Stimulated activated naive CD8-positive, alpha-beta T cell treated with anti-CD3 and anti-CD28 coated beads, Interleukin-15, amount 100 ng/mL, for 72 hours (primary cell): Measurements from ENCODE around the gene PHF2.
A peak's percentile ranks its signal among the peaks of the same experiment; 100 is the strongest.
"Not testable (repeated sequence)": the region's sequence is repeated elsewhere in the genome, so short reads cannot be mapped to it uniquely, and the experiment has no call there.

Experiments used
- ATAC-seq: fragments of 150-1000 bp; cut with Tn5 transposase; 2 replicates; pipeline ENCODE4 v1.10.0; 2021; ENCODE audit warnings: mild to moderate bottlenecking, moderate library complexity
- DNase-seq, 2 donors: peaks; one replicate each; pipeline ENCODE4 v3.0.0; 2021 to 2022
- H3K27ac Mint-ChIP-seq, 2 donors: one replicate each; pipeline ENCODE4 v1.8.0; 2022; ENCODE audit warnings: mild to moderate bottlenecking in 2 of 2, mixed read lengths in 2 of 2, moderate library complexity in 2 of 2
- H3K27me3 Mint-ChIP-seq: one replicate; pipeline ENCODE4 v1.8.0; 2022; ENCODE audit warnings: mixed read lengths
- H3K4me1 Mint-ChIP-seq: one replicate; pipeline ENCODE4 v1.8.0; 2022; ENCODE audit warnings: mild to moderate bottlenecking, mixed read lengths
- H3K4me3 Mint-ChIP-seq, 2 donors: one replicate each; pipeline ENCODE4 v1.8.0; 2022; ENCODE audit warnings: mild to moderate bottlenecking in 2 of 2, mixed read lengths in 2 of 2, moderate library complexity in 1 of 2
- H3K9me3 Mint-ChIP-seq, 2 donors: one replicate each; pipeline ENCODE4 v1.8.0; 2022; ENCODE audit warnings: mixed read lengths in 2 of 2

The PHF2 gene

DNA sequence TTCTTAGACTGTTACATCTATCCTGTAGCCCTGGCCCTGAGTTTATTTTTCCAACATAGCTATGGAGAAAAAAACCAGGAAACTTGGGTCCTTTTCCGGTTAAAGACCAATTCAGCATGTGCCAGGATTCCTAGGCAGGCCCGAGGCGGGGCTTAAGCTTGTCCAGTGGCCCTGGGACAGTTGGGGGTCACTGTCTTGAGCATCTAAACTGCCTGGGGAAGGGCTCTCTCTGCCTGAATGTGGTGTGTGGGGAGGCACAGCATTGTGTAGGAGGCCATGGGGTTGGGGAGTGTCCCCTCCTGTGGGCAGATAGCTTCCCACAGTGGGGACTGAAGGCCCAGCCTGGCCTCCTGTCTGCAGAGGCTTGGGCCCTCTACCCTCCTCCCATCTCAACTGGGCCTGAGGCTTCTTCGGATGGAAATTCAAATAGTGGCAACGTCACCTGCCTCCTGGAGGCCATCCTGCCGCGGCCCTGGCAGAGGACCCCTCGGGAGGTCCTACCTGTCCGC lies 88.8 kb downstream of the PHF2 start:
- Mint-ChIP-seq H3K9me3 (no peaks in the 10 kb centered on the region), H3K4me3 (no peak overlapping the region), H3K27ac (no peak overlapping the region), H3K4me1 (no peaks in the 10 kb centered on the region), H3K27me3 (no peaks in the 10 kb centered on the region)
- no peak for DNase-seq
- no peak for ATAC-seq

DNA sequence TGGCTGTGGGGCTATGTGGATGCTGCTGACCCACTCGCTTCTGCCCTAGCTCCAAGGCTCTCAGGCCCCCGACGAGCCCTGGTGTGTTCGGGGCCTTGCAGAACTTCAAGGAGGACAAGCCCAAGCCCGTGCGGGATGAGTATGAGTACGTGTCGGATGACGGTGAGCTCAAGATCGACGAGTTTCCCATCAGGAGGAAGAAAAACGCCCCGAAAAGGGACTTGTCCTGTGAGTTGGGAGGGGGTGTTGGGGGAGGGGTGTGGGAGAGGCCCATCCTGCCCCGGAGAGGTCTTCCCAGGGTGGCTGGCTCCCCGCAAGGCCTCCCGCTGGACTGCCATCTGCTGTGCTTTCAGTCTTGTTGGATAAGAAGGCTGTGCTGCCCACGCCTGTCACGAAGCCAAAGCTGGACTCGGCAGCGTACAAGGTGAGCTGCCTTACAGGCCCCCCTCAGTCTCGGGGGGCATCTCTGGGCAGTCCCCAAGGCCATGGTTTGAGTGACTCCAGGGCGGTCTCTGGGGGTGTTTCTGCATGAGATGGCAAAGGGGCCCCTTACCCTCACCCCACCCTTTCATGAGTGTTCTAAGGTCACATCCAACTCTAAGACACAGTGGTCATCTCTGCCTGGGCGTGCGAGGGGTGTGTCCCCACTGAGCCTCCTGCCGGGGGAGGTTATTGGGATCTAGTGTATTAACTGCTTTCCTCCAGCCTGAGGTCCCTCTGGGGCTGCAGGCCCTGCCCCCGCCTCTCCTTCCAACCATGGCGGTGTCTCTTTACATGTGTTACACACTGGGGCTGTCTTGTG lies 89.5 kb downstream of the PHF2 start:
- Mint-ChIP-seq H3K9me3 (peaks cover 0 to 3% of the 10 kb centered on the region in 2 donors), H3K4me1 (no peaks in the 10 kb centered on the region), H3K27ac (peak overlapping the region in 1 of 2 donors; percentile 5), H3K4me3 (no peak overlapping the region), H3K27me3 (no peaks in the 10 kb centered on the region)
- ATAC-seq (no peak), DNase-seq (no peak)

DNA sequence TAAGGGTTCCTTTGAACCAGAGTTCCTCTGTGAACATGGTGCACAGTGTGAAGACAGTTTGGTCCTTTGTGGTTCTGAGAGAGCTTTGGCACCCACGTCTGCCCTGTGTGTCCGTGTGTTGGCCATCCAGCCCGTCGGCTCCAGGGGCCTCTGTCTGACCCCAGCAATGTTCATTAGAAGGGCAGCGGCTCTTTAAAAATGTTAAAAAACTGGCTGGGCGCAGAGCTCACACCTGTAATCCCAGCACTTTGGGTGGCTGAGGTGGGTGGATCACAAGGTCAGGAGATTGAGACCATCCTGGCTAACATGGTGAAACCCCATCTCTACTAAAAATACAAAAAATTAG lies 90.0 kb downstream of the PHF2 start:
- not testable (repeated sequence) for H3K27me3 Mint-ChIP-seq, H3K9me3 Mint-ChIP-seq, H3K4me1 Mint-ChIP-seq, ATAC-seq, DNase-seq, H3K4me3 Mint-ChIP-seq
- peak overlapping the region in 1 of 2 donors; percentile 5 for H3K27ac Mint-ChIP-seq

DNA sequence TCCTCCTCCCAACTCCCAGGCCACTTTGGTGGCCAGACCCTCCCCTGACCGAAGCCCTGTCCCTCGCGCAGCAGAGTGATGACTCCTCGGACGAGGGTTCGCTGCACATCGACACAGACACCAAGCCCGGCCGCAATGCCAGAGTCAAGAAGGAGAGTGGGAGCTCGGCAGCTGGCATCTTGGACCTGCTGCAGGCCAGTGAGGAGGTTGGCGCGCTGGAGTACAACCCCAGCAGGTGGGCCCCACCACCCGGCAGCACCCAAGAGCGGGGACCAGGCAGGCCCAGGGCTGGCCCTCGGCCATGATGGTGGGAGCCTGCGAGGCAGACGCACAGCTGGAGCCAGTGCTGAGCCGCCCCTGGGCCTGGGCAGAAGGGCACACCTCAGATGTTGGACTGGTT lies 90.6 kb downstream of the PHF2 start:
- no peak for DNase-seq
- Mint-ChIP-seq H3K27ac (no peak overlapping the region), H3K9me3 (peaks cover 0 to 8% of the 10 kb centered on the region in 2 donors), H3K4me3 (no peak overlapping the region), H3K4me1 (no peaks in the 10 kb centered on the region), H3K27me3 (no peaks in the 10 kb centered on the region)
- ATAC-seq = no peak

DNA sequence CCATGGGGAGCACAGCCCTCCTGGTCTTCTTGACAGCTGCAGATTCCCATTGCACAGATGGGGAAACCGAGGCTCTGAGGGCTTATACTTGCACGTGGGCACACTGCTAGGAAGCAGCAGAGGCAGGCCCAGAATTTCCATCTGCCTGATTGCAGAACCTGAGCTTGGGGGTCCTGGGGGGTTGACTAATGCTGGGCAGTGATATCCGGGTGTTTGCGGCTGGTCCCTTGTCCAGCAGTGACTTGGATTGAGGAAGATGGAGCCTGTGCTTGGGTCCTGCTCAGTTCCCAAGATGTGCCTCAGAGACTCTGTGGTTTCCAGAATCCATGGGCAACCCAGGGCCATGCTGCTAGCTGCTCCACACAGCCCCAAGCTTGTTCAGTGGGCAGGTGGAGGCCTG lies 91.2 kb downstream of the PHF2 start:
- H3K27ac Mint-ChIP-seq = no peak overlapping the region
- no peaks in the 10 kb centered on the region for H3K4me1 Mint-ChIP-seq
- no peak overlapping the region for H3K4me3 Mint-ChIP-seq
- H3K27me3 Mint-ChIP-seq = no peaks in the 10 kb centered on the region
- no peak for ATAC-seq
- no peak for DNase-seq
- peaks cover 0 to 8% of the 10 kb centered on the region in 2 donors for H3K9me3 Mint-ChIP-seq

DNA sequence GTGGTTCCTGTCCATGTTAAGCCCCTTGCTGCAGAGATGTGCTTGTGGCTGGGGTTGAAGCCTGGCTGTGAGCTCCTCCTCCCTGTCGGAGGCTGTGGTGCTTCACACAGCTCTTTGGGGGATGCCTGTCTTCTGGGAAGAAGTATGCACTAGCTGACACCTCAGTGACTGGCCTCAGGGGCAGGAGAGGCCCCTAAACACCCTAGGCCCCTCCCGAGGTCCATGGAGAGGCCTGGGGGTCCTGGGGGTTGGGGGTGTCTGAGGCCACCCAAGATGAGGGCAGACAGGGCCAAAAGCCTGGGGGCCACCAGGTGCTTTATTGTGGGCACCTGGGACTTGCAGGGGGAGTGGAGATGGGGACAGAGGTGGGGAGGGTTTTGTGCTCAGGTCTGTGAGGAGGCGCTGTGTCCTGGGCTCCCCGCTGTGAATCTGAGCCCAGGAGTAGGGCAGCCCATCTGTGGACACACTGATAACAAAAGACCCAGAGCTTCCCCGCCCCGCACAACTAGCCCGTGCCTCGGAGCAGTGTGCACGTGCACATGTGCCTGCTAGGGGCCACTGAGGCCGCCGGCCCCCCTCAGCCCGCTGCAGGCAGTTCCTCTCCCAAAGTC lies 92.0 kb downstream of the PHF2 start:
- no peaks in the 10 kb centered on the region for H3K27me3 Mint-ChIP-seq
- H3K4me3 Mint-ChIP-seq = no peak overlapping the region
- peak overlapping the region in 1 of 2 donors; percentile 89 for H3K27ac Mint-ChIP-seq
- no peaks in the 10 kb centered on the region for H3K4me1 Mint-ChIP-seq
- ATAC-seq = no peak
- no peak for DNase-seq
- peaks cover 0 to 8% of the 10 kb centered on the region in 2 donors for H3K9me3 Mint-ChIP-seq

DNA sequence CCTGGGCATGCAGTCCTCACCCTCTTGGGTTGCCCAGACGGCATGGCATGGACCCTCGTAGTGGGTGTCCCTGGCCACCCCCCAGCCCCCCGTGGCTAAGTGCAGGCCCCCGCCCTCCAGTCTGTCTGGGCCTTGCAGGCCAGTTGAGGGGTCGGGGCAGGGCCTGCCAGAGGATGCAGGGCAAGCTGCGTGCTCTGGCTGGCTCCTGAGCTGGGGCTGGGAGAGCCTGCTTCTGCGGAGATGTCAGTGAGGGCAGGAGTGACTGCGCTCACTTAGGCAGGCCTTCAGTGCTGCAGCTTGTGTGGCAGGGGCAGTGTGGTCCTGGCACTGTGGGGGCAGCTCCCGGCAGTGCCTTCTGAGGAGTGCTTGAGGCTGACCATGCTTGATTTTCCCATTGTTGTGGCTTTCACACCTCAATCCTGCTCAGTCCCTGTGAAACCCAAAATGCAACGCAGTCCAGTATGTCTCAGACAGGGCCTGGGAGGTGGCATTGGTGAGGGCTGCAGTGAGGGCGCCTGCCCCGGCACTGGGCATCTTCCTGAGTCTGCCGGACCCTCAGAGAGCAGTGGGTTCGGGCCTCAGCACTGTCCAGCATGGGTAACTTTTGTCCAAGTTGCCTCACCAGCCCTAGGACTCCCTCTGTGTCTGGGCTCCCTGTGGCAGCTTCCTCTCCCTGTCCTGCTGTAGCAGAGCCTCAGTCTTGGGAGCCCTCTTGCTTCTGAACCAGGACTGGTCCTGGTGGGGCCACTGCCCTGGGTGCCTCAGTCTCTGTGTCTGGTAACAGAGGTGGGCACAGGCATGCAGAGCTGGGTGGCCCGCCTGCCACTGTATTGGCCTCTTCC lies 93.0 kb downstream of the PHF2 start:
- DNase-seq = peak in 1 of 2 donors; percentile 6
- no peaks in the 10 kb centered on the region for H3K27me3 Mint-ChIP-seq
- H3K27ac Mint-ChIP-seq = peak overlapping the region in 1 of 2 donors; percentile 51
- H3K4me3 Mint-ChIP-seq = no peak overlapping the region
- H3K9me3 Mint-ChIP-seq = peaks cover 0 to 8% of the 10 kb centered on the region in 2 donors
- no peaks in the 10 kb centered on the region for H3K4me1 Mint-ChIP-seq
- peak; percentile 10 for ATAC-seq

DNA sequence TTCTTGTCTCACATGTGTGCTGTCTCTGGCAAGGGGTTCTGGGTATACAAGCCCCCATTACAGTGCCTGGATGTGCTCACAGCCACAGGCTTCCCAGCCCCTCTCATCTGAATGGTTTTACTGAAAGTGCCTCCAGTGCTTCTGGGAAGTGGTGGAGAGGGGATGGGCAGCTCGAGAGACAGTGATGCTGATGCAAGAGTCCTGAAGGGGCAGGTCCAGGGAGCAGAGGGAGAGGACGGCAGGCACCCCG lies 93.5 kb downstream of the PHF2 start:
- peaks cover 0 to 8% of the 10 kb centered on the region in 2 donors for H3K9me3 Mint-ChIP-seq
- no peaks in the 10 kb centered on the region for H3K4me1 Mint-ChIP-seq
- no peak for ATAC-seq
- peak overlapping the region in 1 of 2 donors; percentile 86 for H3K27ac Mint-ChIP-seq
- DNase-seq = no peak
- H3K27me3 Mint-ChIP-seq = no peaks in the 10 kb centered on the region
- no peak overlapping the region for H3K4me3 Mint-ChIP-seq

DNA sequence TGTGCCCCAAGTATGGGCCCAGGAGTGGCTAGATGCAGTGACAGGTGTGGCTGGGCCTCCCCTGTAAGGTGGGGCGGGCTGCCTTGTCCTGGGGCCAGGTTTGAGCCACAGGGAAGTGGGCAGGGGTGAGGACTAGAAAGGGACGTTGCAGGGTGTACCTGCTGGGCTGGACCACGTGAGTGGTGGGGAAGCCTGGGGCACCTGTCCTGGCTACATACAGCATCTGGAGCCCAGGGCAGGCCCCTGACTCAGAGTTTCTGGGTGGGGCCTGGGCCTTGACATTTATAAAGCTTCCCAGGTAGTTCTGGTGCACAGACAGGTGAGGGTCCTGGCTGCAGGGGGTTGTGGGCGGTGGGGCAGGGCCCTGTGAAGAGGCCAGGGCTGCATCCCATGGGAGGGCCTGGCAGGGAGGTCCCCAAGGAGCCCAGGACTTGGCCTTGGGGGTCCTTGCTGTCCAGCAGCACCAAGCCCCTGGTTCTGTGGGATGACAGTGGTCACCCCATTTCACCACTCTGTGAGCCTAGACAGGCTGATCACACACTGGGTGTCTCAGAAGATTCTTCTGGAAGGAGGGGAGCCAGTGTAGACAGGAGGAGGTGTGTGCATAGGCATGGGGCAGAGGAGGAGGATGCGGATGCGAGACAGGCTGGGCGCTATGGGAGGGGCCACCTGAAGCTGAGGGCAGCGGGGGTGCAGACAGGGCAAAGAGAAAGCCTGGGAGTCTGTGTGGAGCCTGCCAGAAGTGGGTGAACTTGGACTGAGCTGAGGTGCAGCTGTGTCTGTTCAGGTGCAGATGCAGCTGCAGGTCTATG lies 94.0 kb downstream of the PHF2 start:
- Mint-ChIP-seq H3K4me1 (no peaks in the 10 kb centered on the region), H3K9me3 (peaks cover 0 to 8% of the 10 kb centered on the region in 2 donors), H3K4me3 (no peak overlapping the region), H3K27ac (peak overlapping the region; percentile 23 to 86), H3K27me3 (no peaks in the 10 kb centered on the region)
- ATAC-seq = peak; percentile 51
- DNase-seq = peak in 1 of 2 donors; percentile 16

DNA sequence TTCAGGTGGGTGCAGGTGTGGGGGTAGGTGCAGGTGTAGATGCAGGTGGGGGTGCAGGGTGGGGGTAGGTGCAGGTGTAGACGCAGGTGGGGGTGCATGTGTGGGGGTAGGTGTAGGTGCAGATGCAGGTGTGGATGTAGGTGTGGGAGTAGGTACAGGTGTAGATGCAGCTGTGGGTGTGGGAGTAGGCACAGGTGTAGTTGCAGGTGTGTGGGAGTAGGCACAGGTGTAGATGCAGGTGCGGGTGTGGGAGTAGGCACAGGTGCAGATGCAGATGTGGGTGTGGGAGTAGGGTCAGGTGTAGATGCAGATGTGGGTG lies 94.6 kb downstream of the PHF2 start:
- H3K27ac Mint-ChIP-seq = no peak overlapping the region
- DNase-seq = no peak

DNA sequence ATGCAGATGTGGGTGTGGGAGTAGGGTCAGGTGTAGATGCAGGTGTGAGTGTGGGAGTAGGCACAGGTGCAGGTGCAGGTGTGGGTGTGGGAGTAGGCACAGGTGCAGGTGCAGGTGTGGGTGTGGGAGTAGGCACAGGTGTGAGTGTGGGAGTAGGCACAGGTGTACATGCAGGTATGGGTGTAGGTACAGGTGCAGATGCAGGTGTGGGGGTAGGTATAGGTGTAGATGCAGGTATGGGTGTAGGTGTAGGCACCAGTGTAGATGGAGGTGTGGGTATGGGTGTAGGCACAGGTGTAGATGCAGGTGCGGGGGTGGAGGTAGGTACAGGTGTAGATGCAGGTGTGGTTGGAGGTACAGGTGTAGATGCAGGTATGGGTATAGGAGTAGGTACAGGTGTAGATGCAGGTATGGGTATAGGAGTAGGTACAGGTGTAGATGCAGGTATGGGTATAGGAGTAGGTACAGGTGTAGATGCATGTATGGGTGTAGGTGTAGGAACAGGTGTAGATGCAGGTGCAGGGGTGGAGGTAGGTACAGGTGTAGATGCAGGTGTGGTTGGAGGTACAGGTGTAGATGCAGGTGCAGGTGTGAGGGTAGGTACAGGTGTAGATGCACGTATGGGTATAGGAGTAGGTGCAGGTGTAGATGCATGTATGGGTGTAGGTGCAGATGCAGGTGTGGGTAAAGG lies 96.1 kb downstream of the PHF2 start:
- H3K4me1 Mint-ChIP-seq, H3K27ac Mint-ChIP-seq, H3K27me3 Mint-ChIP-seq, ATAC-seq, H3K4me3 Mint-ChIP-seq, H3K9me3 Mint-ChIP-seq: not testable (repeated sequence)
- DNase-seq = peak in 1 of 2 donors; percentile 9

More for the DNA sequence above, 94.6 kb downstream of the PHF2 start:
- Mint-ChIP-seq H3K9me3 (peaks cover 0 to 8% of the 10 kb centered on the region in 2 donors), H3K4me1 (no peaks in the 10 kb centered on the region), H3K4me3 (no peak overlapping the region), H3K27me3 (no peaks in the 10 kb centered on the region)
- ATAC-seq = no peak

DNA sequence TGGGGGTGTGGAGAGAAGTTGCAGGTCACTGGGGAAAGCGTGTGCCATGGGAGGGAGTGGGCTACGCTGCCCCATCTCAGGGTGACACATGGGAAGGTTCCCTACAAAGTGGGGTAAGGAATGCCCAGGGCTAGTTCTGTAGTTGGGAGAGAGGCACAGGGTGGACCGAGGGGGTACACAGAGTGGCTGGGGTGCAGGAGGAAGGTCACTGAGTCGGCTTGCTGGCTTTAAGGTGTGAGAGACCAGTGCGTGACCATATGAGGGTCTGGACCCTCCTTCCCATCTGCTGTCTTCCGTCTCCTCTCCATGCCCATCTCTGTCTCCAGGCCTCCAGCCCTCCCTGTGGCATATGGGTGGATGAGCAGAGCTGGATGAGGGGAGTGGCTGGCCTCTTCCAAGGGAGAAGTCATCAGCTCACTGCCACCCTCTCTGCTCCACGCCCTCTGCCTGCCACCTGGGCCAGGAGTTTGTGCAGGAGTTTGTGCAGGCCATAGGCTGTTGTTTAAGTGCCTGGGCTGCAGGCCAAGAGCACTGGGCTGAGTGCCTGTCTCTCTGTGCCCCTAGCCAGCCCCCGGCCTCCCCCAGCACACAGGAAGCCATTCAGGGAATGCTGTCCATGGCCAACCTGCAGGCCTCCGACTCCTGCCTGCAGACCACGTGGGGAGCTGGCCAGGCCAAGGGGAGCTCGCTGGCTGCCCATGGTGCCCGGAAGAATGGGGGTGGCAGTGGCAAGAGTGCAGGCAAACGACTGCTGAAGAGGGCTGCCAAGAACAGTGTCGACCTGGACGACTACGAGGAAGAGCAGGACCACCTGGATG lies 96.8 kb downstream of the PHF2 start:
- DNase-seq = peak in 1 of 2 donors; percentile 8
- Mint-ChIP-seq H3K27me3 (no peaks in the 10 kb centered on the region), H3K27ac (no peak overlapping the region), H3K4me3 (no peak overlapping the region), H3K4me1 (no peaks in the 10 kb centered on the region), H3K9me3 (peaks cover 0 to 8% of the 10 kb centered on the region in 2 donors)
- no peak for ATAC-seq

DNA sequence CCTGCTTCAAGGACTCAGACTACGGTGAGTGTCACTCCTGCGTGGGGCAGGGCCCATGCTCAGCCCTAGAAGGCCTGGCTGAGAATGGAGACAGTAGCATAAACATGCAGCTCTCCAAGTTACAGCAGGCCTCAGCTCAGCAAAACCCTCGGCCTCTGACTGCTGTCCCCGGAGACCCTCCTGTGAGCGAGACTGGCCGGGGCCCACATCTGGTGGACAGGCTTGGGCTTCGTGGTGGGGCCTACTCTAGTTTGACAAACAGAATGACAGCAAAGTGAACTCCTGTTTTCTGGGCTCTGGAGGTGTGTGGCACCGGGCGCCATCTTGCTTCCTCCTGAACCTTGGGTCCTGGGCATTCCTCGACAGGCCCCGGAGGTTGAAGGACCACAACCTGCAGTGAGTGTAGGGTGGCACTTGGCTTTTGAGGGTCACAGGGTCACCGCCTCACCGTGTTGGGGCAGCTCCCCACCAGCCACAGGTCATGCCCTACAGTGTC lies 97.5 kb downstream of the PHF2 start:
- H3K27ac Mint-ChIP-seq = no peak overlapping the region
- ATAC-seq = no peak

More for the DNA sequence above, 97.5 kb downstream of the PHF2 start:
- Mint-ChIP-seq H3K27me3 (no peaks in the 10 kb centered on the region), H3K9me3 (peaks cover 0 to 8% of the 10 kb centered on the region in 2 donors), H3K4me3 (no peak overlapping the region), H3K4me1 (no peaks in the 10 kb centered on the region)
- peak in 1 of 2 donors; percentile 1 for DNase-seq
